Anterior cingulate cortex (tissue), 58 donors: Measurements from ENCODE around the gene PARP8.

Source experiments
- DNase-seq, 58 donors: peaks; one replicate each; lab custom pipeline; 2025; lab: John Stamatoyannopoulos, UW

The PARP8 gene

DNA sequence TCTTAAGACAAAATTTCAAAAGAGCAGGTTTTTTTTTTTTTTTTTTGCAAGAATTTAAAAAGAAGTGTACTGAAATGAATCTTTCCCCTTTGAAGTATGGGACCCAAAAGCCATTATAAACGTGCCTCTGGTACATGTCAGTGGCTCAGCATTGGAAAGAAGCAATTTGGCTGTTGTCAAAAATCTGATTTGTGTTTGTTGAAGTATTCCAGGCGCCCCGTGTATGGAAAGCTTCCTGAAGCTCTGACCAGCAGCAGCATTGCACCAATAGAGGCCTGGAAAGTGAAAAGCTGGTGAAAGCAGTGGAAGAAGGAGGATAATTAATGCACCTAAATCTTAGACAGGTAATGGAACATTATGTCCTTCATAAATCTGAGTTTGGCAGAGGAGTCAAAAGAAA lies 215.0 kb downstream of the PARP8 start:
- DNase-seq: no peak

DNA sequence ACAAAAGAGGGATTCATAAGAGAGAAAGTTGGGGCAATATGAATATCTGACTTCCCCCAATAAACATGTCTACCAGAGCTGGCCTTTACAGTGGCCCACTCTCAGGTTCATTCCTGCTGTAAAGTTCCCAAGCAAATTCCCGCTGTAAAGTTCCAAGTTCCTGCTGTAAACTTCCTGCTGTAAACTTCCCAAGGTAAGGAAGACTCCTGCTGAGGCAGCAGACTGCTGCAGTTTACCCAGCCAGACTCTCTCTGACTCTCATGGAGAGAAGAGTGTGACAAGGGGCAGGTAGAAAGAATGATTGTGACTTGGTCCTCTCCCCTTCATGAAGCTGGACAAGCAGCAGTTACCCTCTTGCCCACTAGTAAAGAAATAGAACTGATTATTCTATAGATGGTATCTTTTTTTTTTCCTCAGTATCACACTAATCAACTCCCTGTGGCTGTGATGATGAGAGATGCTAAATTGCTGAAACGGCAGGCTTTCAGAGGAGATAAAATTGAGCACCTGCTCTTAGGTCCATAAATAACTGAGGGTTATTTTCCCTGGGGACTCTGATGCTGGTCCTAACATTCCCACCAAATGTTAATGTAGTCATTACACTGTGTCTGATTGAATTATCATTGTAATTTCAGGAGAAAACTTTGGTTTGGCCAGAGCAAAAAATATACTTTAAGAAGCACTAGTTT lies 220.4 kb downstream of the PARP8 start:
- no peak for DNase-seq

DNA sequence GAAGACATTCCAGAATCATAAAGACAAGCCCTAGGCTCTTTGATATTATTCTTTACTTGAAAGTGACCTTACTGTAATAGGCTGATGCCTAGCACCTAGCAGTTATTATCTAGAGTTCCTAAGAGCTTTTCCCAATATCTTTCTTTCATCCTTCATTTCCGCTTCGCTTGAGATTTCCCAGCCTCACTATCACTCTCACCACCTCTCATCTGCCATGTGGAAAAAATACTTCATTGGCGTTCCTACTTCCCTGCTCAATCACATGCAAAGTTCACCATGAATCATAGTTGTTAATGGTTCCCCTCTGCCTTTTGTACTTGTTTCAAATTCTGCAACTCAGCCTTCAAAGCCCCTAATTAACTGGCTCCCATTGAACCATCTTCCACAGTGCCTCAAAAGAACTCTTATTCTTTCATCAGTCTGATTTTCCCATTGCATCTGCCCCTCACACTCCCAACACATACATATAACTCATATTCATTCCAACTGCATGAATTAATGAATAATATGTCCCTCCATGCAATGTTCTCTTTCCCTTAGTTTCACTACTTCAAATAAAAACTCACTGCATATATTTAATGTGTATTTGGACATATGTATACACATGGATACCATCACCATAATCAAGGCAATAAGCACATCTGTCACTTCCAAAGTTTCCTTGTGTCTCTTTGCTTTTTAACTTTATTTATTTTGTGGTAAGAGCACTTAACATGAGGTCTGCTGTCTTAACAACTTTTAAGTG lies 221.6 kb downstream of the PARP8 start:
- no peak for DNase-seq

DNA sequence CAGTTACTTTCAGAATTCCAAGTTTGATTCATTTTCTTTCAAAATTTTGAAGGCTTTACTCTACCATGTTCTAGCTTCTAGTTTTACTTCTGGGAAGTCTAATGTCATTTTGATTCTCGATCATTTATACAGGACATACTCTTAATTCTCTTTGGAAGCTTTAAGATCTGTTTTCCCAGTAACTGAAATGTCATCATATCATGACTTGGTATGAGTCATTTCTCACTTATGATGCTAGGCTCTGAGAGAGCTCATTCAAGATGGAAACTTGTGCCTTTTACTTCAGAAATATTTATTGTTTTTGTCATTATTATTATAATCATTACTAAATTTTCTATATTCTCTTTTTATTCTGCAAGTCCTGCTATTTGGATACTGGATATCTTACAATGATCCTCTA lies 222.3 kb downstream of the PARP8 start:
- no peak for DNase-seq

DNA sequence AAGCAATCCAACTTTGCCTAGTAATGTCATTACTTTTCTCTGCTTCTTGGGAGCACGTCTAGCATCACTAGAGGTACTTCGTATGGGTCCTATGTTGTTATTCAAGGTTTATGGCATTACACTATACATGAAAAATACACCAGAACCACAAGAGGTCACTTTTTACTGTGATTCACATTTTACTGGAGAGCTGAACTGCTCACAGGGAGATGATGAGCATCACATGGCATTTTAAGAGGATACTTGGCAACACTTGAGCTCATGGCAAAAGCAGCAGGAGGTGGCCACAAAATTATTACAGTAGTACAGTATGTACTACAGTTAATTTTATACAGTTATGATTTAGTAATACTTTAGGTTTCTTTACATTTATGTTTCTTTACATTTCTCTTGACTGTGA lies 223.4 kb downstream of the PARP8 start:
- DNase-seq: no peak
